Trophoblast cell (in vitro differentiated cells and primary cell): ENCODE data around the gene EIF4G1.
A peak's percentile ranks its signal among the peaks of the same experiment; 100 is the strongest.

Experiments used
- DNase-seq, 2 donors: peaks; one replicate each; pipeline ENCODE4 v3.0.0-alpha.2; 2016
- H2AFZ ChIP-seq: 2 replicates; pipeline ENCODE4 v1.6.1; 2013; ENCODE audit warnings: low read length, moderate library complexity, mild to moderate bottlenecking; ENCODE audit not compliant: insufficient read depth, poor library complexity
- H2AK5ac ChIP-seq: 2 replicates; pipeline ENCODE4 v1.6.1; 2013; ENCODE audit warnings: mild to moderate bottlenecking, low read length
- H2BK120ac ChIP-seq: 2 replicates; pipeline ENCODE4 v1.6.1; 2013; ENCODE audit warnings: low read length, mild to moderate bottlenecking, moderate library complexity; ENCODE audit not compliant: insufficient read depth, poor library complexity
- H2BK12ac ChIP-seq: 2 replicates; pipeline ENCODE4 v1.6.1; 2013; ENCODE audit warnings: mild to moderate bottlenecking, low read length, moderate library complexity
- H2BK5ac ChIP-seq: 2 replicates; pipeline ENCODE4 v1.6.1; 2013; ENCODE audit warnings: low read length, low read depth, moderate library complexity, mild to moderate bottlenecking; ENCODE audit not compliant: poor library complexity
- H3K14ac ChIP-seq: 2 replicates; pipeline ENCODE4 v1.6.1; 2013; ENCODE audit warnings: mild to moderate bottlenecking, low read length
- H3K18ac ChIP-seq: 2 replicates; pipeline ENCODE4 v1.6.1; 2013; ENCODE audit warnings: mild to moderate bottlenecking, low read length
- H3K23ac ChIP-seq: 2 replicates; pipeline ENCODE4 v1.6.1; 2013; ENCODE audit warnings: low read length
- H3K27ac ChIP-seq: 2 replicates; pipeline ENCODE4 v1.5.1; 2013; ENCODE audit warnings: low read depth, mild to moderate bottlenecking, inconsistent platforms, low read length, moderate library complexity
- H3K27me3 ChIP-seq: 2 replicates; pipeline ENCODE4 v1.6.1; 2013; ENCODE audit warnings: inconsistent platforms, mild to moderate bottlenecking, low read length, moderate library complexity; ENCODE audit not compliant: insufficient read depth
- H3K36me3 ChIP-seq, 2 experiments: 1 replicate in 1 of 2; 2 replicates in 1 of 2; pipeline ENCODE4 v1.6.1; 2013; ENCODE audit warnings: low read length in 2 of 2, mild to moderate bottlenecking in 2 of 2, moderate library complexity in 1 of 2; ENCODE audit not compliant: insufficient read depth in 2 of 2, control insufficient read depth in 1 of 2
- H3K4ac ChIP-seq: 2 replicates; pipeline ENCODE4 v1.6.1; 2013; ENCODE audit warnings: low read depth, mild to moderate bottlenecking, low read length, moderate library complexity
- H3K4me1 ChIP-seq, 2 experiments: 1 replicate in 1 of 2; 2 replicates in 1 of 2; pipeline ENCODE4 v1.6.1; 2013; ENCODE audit warnings: low read length in 2 of 2, mild to moderate bottlenecking in 2 of 2, moderate library complexity in 1 of 2; ENCODE audit not compliant: insufficient read depth in 2 of 2, control insufficient read depth in 1 of 2
- H3K4me2 ChIP-seq: 2 replicates; pipeline ENCODE4 v1.6.1; 2013; ENCODE audit warnings: inconsistent platforms, mild to moderate bottlenecking, low read length, moderate library complexity
- H3K4me3 ChIP-seq: 2 replicates; pipeline ENCODE4 v1.5.1; 2013; ENCODE audit warnings: mild to moderate bottlenecking, low read depth, low read length, inconsistent platforms
- H3K79me1 ChIP-seq: one replicate; pipeline ENCODE4 v1.6.1; 2013; ENCODE audit warnings: low read length
- H3K79me2 ChIP-seq: 2 replicates; pipeline ENCODE4 v1.6.1; 2013; ENCODE audit warnings: low read length, mild to moderate bottlenecking; ENCODE audit not compliant: control insufficient read depth, insufficient read depth, poor library complexity
- H3K9ac ChIP-seq: 2 replicates; pipeline ENCODE4 v1.6.1; 2013; ENCODE audit warnings: mild to moderate bottlenecking, low read length
- H3K9me3 ChIP-seq: 2 replicates; pipeline ENCODE4 v1.6.1; 2013; ENCODE audit warnings: low read depth, mild to moderate bottlenecking, control low read depth, inconsistent platforms, low read length; ENCODE audit not compliant: insufficient read depth
- H4K12ac ChIP-seq: 2 replicates; pipeline ENCODE4 v1.6.1; 2013; ENCODE audit warnings: low read depth, mild to moderate bottlenecking, low read length, moderate library complexity
- H4K8ac ChIP-seq: 2 replicates; pipeline ENCODE4 v1.6.1; 2013; ENCODE audit warnings: low read depth, mild to moderate bottlenecking, low read length, moderate library complexity
- H4K91ac ChIP-seq: one replicate; pipeline ENCODE4 v1.6.1; 2013; ENCODE audit warnings: low read depth, mild to moderate bottlenecking, low read length, moderate library complexity
- WGBS: extraction: QIAGEN DNeasy Blood & Tissue Kit; methylation state at CpG from one replicate; pipeline ENCODE4 v1.1.7; 2013; ENCODE audit warnings: missing lambda C conversion rate; ENCODE audit not compliant: insufficient read length, insufficient coverage; ENCODE audit errors: extremely low coverage; 5-methylcytosine and 5-hydroxymethylcytosine counted together

The EIF4G1 gene

GRCh38 chr3:184360070-184360928 is 45.9 kb downstream of the EIF4G1 start:
- no peak overlapping the region for H4K12ac ChIP-seq
- H3K4ac ChIP-seq = no peak overlapping the region
- WGBS = 100% methylated on average over 3 of the region's 12 CpGs
- peaks cover 13% of the 10 kb centered on the region for H3K79me2 ChIP-seq
- H2AK5ac ChIP-seq = no peak overlapping the region
- peaks cover 16% of the 10 kb centered on the region for H3K79me1 ChIP-seq
- no peak overlapping the region for H4K8ac ChIP-seq
- no peak overlapping the region for H3K4me3 ChIP-seq
- DNase-seq = no peak
- H2BK5ac ChIP-seq = no peak overlapping the region
- no peak overlapping the region for H3K9ac ChIP-seq
- H3K4me2 ChIP-seq = peak overlapping the region; percentile 91
- no peak overlapping the region for H2BK12ac ChIP-seq
- H3K23ac ChIP-seq = no peak overlapping the region
- no peak overlapping the region for H3K18ac ChIP-seq
- H2AFZ ChIP-seq = no peak overlapping the region
- H3K27me3 ChIP-seq = no peaks in the 10 kb centered on the region
- peaks cover 7 to 9% of the 10 kb centered on the region in 2 experiments for H3K4me1 ChIP-seq
- H3K14ac ChIP-seq = no peak overlapping the region
- H3K9me3 ChIP-seq = no peaks in the 10 kb centered on the region
- H3K27ac ChIP-seq = no peak overlapping the region
- H2BK120ac ChIP-seq = no peak overlapping the region
- peaks cover 9% of the 10 kb centered on the region in 2 experiments for H3K36me3 ChIP-seq
- no peak overlapping the region for H4K91ac ChIP-seq

GRCh38 chr3:184360929-184361531 is 46.6 kb downstream of the EIF4G1 start:
- no peaks in the 10 kb centered on the region for H3K9me3 ChIP-seq

GRCh38 chr3:184361532-184361931 is 47.1 kb downstream of the EIF4G1 start, which contains the start of the genes CLCN2 and POLR2H:
Gene CLCN2 (minus strand): TSS chr3:184361605. CDS start chr3:184361479, 126 bp downstream.
Gene POLR2H (plus strand): TSS chr3:184361710. CDS start chr3:184363493, 1,783 bp downstream.
- peak within 1 kb of the TSS; percentile 76 for H4K8ac ChIP-seq
- peak within 1 kb of the TSS; percentile 75 for H3K9ac ChIP-seq
- H3K18ac ChIP-seq = peak within 1 kb of the TSS; percentile 74
- H2BK120ac ChIP-seq = peak within 1 kb of the TSS; percentile 20
- no peak within 1 kb of the TSS for H3K23ac ChIP-seq
- WGBS = no CpG with 5 or more reads among the region's 56 CpGs
- peak within 1 kb of the TSS; percentile 95 for H3K27ac ChIP-seq
- peaks cover 5 to 6% of the 10 kb centered on the region in 2 experiments for H3K4me1 ChIP-seq
- peak within 1 kb of the TSS; percentile 83 for H3K4me3 ChIP-seq
- peak within 1 kb of the TSS; percentile 76 for H2BK5ac ChIP-seq
- peak within 1 kb of the TSS; percentile 91 for H3K4me2 ChIP-seq
- H3K4ac ChIP-seq = peak within 1 kb of the TSS; percentile 84
- peak in 1 of 2 donors; percentile 57 for DNase-seq
- peak within 1 kb of the TSS; percentile 94 for H4K91ac ChIP-seq
- peak within 1 kb of the TSS; percentile 83 for H3K14ac ChIP-seq
- peak within 1 kb of the TSS; percentile 42 for H2BK12ac ChIP-seq
- peaks cover 9 to 15% of the 10 kb centered on the region in 2 experiments for H3K36me3 ChIP-seq
- peak within 1 kb of the TSS; percentile 67 for H4K12ac ChIP-seq
- H3K9me3 ChIP-seq = no peaks in the 10 kb centered on the region
- no peaks in the 10 kb centered on the region for H3K27me3 ChIP-seq
- peak within 1 kb of the TSS; percentile 39 for H2AK5ac ChIP-seq
- H2AFZ ChIP-seq = peak within 1 kb of the TSS; percentile 76
- H3K79me1 ChIP-seq = peaks cover 16% of the 10 kb centered on the region
- H3K79me2 ChIP-seq = peaks cover 13% of the 10 kb centered on the region

More at GRCh38 chr3:184360929-184361531, 46.6 kb downstream of the EIF4G1 start:
- Histone ChIP-seq H3K27me3 (no peaks in the 10 kb centered on the region), H3K79me1 (peaks cover 16% of the 10 kb centered on the region), H3K23ac (no peak overlapping the region), H4K91ac (peak overlapping the region; percentile 4), H2BK12ac (peak overlapping the region; percentile 42), H3K9ac (peak overlapping the region; percentile 65), H3K4me3 (peak overlapping the region; percentile 83), H3K4me1 (peaks cover 5 to 6% of the 10 kb centered on the region in 2 experiments), H4K12ac (peak overlapping the region; percentile 67), H3K14ac (peak overlapping the region; percentile 83), H2BK120ac (no peak overlapping the region), H2BK5ac (no peak overlapping the region), H3K18ac (peak overlapping the region; percentile 74), H2AK5ac (peak overlapping the region; percentile 39), H3K27ac (no peak overlapping the region), H3K79me2 (peaks cover 13% of the 10 kb centered on the region), H3K4ac (peak overlapping the region; percentile 14), H3K36me3 (peaks cover 9 to 13% of the 10 kb centered on the region in 2 experiments), H4K8ac (peak overlapping the region; percentile 76), H2AFZ (peak overlapping the region; percentile 61), H3K4me2 (peak overlapping the region; percentile 91)
- no CpG with 5 or more reads among the region's 24 CpGs for WGBS
- DNase-seq = no peak

- Histone ChIP-seq H2BK120ac (peak overlapping the region; percentile 20), H3K27ac (peak overlapping the region; percentile 95), H2BK5ac (peak overlapping the region; percentile 76), H3K23ac (no peak overlapping the region), H3K79me2 (peaks cover 13% of the 10 kb centered on the region), H3K4me3 (peak overlapping the region; percentile 83), H3K18ac (peak overlapping the region; percentile 39), H3K4me1 (peaks cover 5 to 6% of the 10 kb centered on the region in 2 experiments), H2BK12ac (peak overlapping the region; percentile 34), H3K14ac (peak overlapping the region; percentile 72), H3K79me1 (peaks cover 16% of the 10 kb centered on the region), H3K27me3 (no peaks in the 10 kb centered on the region), H4K12ac (peak overlapping the region; percentile 22), H4K91ac (peak overlapping the region; percentile 94), H3K9me3 (no peaks in the 10 kb centered on the region), H2AK5ac (peak overlapping the region; percentile 13), H4K8ac (peak overlapping the region; percentile 64), H3K36me3 (peaks cover 9 to 19% of the 10 kb centered on the region in 2 experiments), H3K4ac (peak overlapping the region; percentile 84), H2AFZ (peak overlapping the region; percentile 76), H3K9ac (peak overlapping the region; percentile 75), H3K4me2 (peak overlapping the region; percentile 91)
- WGBS = no CpG with 5 or more reads among the region's 38 CpGs
- peak; percentile 34 to 47 for DNase-seq
These were observed 47.7 kb downstream of the EIF4G1 start for GRCh38 chr3:184361932-184362667.
